ENCODE measurements around the gene CEP20. TPM values are rescaled to one million over a fixed set of nuclear protein-coding genes. Genes with fewer than 3 reads are reported as not detected.
A peak's percentile ranks its signal among the peaks of the same experiment; 100 is the strongest.

The CEP20 gene
- total RNA-seq, 1 experiment from 2014 or later: 85.1 TPM

GRCh38 chr16:15900357-15900756 is 12.0 kb upstream of the CEP20 start:
- no peak for DNase-seq (ENCODE audit: low spot score)
- in situ Hi-C loops (cut with HindIII; ENCODE audit: low sequenced_read_pairs): no loop called here

- DNase-seq (ENCODE audit: low spot score): no peak
- in situ Hi-C loops (cut with HindIII; ENCODE audit: low sequenced_read_pairs): loop anchor here (25.0 kb wide), 1 partner anchor 88 kb away; no protein-coding TSS in a partner anchor
Observed at GRCh38 chr16:15899538-15900100, 11.2 kb upstream of the CEP20 start.

DNA sequence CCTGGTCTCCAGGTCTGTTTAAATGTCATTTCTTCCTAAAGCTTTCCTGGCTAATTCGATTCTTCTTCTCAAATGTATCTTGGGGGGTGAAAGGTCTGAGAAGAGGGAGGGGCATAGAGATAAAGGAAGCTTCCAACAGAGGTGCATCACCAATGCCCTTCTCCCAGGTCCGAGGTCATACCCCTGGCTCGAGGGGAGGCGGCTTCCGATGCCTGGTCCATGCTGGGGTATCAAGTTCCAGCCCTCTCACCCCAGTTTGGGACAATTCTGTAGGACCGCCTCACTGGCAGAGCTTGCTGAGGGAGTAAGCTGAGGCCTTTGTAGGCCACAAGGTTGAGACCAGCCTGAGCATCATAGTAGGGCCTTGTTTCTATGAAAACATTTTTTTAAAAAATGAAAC is 10.3 kb upstream of the CEP20 start:
- in situ Hi-C loops (cut with HindIII; ENCODE audit: low sequenced_read_pairs): loop anchor here (25.0 kb wide), 1 partner anchor 89 kb away; no protein-coding TSS in a partner anchor

GRCh38 chr16:15897834-15898254 is 9.4 kb upstream of the CEP20 start:
- in situ Hi-C loops (cut with HindIII; ENCODE audit: low sequenced_read_pairs): loop anchor here (25.0 kb wide), 1 partner anchor 89 kb away; no protein-coding TSS in a partner anchor

More for the DNA sequence above, 10.3 kb upstream of the CEP20 start:
- DNase-seq (ENCODE audit: low spot score): no peak

DNA sequence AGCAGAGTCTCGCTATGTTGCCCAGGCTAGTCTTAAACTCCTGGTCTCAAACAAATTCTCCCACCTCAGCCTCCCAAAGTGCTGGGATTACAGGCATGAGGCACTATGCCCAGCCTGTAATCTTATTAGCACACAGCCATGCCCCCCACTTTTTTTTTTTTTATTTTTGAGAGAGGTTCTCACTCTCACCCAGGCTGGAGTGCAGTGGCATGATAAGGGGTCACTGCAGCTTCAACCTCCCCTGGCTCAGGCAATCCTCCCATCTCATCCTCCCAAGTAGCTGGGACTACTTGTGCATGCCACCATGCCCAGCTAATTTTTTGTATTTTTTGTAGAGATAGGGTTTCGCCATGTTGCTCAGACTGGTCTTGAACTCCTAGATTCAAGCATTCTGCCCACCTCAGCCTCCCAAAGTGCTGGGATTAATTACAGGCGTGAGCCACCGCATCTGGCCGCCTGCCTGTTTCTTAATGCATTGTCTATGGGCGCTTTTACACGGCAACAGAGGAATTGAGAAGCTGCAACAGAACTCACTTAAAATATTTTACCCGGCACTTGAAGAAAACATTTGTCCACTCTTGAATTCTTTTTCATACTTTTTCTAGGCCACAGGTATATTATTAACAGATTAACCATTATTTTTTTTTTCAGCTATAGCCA is 8.8 kb upstream of the CEP20 start:
- in situ Hi-C loops (cut with HindIII; ENCODE audit: low sequenced_read_pairs): loop anchor here (25.0 kb wide), 1 partner anchor 90 kb away; no protein-coding TSS in a partner anchor
- DNase-seq (ENCODE audit: low spot score): no peak

More at GRCh38 chr16:15897834-15898254, 9.4 kb upstream of the CEP20 start:
- DNase-seq (ENCODE audit: low spot score): no peak

GRCh38 chr16:15894571-15895374 is 6.4 kb upstream of the CEP20 start:
- no peak for DNase-seq (ENCODE audit: low spot score)
- in situ Hi-C loops (cut with HindIII; ENCODE audit: low sequenced_read_pairs): loop anchor here (25.0 kb wide), 1 partner anchor 93 kb away; no protein-coding TSS in a partner anchor

DNA sequence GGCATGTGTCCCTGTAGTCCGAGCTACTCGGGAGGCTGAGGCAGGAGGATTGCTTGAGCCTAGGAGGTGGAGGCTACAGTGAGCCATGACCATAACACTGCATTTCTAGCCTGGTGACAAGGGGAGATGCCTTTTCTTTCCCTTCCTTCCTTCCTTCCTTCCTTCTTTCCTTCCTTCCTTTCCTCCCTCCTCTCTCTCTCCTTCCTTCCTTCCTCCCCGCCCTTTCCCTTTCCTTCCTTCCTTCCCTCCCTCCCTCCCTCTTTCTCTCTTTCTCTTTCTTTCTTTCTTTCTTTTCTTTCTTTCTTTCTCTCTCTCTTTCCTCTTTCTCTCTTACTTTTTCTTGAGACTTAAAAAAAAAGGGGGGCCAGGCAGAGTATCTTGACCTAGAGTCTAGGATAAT is 3.1 kb upstream of the CEP20 start:
- no peak for DNase-seq (ENCODE audit: low spot score)
- in situ Hi-C loops (cut with HindIII; ENCODE audit: low sequenced_read_pairs): loop anchor here (25.0 kb wide), 1 partner anchor 96 kb away; no protein-coding TSS in a partner anchor

GRCh38 chr16:15887283-15887682 is 1.1 kb downstream of the CEP20 start:
- no peak for DNase-seq (ENCODE audit: low spot score)
- in situ Hi-C loops (cut with HindIII; ENCODE audit: low sequenced_read_pairs): loop anchor here (25.0 kb wide), 1 partner anchor 100 kb away; no protein-coding TSS in a partner anchor

DNA sequence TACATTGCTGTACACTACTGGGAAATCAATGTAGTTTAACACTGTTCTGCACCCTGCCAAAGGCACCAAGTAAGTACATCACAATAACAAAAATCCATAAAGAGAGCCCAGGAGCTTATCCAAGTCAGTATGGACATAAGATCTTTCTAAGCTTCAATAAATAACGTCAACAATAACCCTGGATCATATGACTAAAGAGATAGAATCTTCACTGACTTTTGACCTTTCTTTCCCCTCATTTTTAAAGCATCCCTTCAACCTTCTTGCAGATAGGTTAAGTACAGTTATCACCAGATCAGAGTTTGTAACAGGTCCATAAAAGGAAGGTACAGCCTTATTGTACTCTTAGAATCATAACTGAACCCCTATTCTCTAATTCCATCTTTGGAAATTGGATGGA is 2.3 kb downstream of the CEP20 start:
- in situ Hi-C loops (cut with HindIII; ENCODE audit: low sequenced_read_pairs): loop anchor here (25.0 kb wide), 1 partner anchor 101 kb away; no protein-coding TSS in a partner anchor
- DNase-seq (ENCODE audit: low spot score): no peak

DNA sequence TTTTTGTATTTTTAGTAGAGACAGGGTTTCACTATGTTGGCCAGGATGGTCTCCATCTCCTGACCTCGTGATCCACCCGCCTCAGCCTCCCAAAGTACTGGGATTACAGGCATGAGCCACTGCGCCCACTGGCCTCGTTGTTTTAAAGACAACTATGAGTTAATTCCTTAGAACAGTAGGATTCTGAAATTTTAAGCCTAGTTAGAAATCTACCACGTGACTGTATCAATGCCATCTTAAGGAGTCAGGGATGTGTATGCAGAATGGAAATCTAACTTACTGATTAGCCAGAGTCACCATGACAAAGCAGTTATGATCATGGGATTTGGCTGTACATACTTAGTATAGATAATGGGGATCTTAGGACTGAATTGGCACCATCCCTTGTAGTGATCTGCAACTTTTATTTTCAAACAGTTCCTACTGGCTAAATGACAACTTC is 2.8 kb downstream of the CEP20 start:
- in situ Hi-C loops (cut with HindIII; ENCODE audit: low sequenced_read_pairs): loop anchor here (25.0 kb wide), 1 partner anchor 102 kb away; no protein-coding TSS in a partner anchor

DNA sequence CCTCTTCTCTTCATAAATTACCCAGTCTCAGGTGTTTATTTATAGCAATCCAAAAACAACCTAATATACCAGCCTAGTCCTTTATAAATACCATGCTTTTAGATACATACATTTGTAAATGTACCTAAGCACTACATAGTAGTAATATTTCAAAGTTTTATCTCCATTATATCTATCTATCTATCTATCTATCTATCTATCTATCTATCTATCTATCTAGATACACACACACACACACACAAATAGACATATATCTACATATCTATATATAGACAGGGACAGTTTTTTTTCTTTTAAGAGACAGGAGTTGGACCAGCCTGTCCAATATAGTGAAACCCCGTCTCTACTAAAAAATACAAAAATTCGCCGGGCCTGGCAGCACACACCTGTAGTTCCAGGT is 5.8 kb downstream of the CEP20 start:
- DNase-seq (ENCODE audit: low spot score): no peak
- in situ Hi-C loops (cut with HindIII; ENCODE audit: low sequenced_read_pairs): loop anchor here (25.0 kb wide), 1 partner anchor 105 kb away; no protein-coding TSS in a partner anchor

More for the DNA sequence above, 2.8 kb downstream of the CEP20 start:
- no peak for DNase-seq (ENCODE audit: low spot score)

DNA sequence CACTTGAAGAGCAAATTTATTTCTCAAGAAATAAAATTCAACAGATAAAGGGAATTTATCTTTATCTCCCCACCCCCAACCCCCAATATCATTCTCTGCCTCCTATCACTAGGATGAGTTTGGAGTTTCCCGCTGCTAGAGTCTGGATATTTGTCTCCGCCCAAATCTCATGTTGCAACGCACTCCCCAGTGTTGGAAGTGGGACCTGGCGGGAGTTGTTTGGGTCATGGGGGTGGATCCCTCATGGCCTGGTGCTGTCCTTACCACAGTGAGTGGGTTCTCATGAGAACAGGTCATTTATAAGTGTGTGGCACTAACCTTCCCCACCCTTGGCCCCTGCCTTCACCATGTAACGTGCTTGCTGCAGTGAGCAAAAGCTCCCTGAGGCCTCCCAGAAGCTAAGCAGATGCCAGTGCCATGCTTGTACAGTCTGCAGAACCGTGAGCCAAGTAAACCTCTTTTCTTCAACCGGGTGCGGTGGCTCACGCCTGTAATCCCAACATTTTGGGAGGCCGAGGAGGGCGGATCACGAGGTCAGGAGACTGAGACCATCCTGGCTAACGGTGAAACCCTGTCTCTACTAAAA is 6.5 kb downstream of the CEP20 start:
- DNase-seq (ENCODE audit: low spot score): no peak
- in situ Hi-C loops (cut with HindIII; ENCODE audit: low sequenced_read_pairs): loop anchor here (25.0 kb wide), 1 partner anchor 105 kb away; no protein-coding TSS in a partner anchor

DNA sequence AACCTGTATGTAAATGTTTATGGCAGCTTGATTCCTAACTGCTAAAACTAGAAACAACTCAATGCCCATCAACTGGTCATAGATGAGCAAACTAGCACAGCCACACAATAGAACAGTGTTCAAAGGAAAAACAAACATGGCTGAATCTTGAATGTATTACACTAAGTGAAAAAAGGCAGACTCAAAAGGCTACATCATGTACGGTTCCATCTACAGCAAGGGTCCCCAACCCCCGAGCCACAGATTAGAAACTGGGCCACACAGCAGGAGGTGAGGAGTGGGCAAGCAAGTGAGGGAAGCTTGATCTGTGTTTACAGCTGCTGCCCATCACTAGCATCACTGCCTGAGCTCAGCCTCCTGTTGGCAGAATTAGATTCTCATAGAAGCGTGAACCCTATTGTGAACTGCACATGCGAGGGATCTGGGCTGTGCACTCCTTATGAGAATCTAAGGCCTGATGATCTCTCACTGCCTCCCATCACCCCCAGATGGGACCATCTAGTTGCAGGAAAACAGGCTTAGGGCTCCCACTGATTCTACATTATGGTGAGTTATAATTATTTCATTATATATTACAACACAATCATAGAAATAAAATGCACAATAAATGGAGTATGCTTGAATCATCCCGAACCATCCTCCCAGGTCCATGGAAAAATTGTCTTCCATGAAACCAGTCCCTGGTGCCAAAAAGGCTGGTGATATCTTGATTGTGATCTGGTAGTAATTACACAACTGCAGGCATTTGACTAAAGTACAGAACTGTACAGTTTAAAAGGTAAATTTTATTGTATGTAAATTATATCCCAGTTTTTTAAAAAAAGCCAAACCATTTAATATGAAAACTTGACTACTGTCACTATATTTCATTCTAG is 7.7 kb downstream of the CEP20 start:
- in situ Hi-C loops (cut with HindIII; ENCODE audit: low sequenced_read_pairs): loop anchor here (25.0 kb wide), 1 partner anchor 107 kb away; no protein-coding TSS in a partner anchor
- DNase-seq (ENCODE audit: low spot score): no peak

GRCh38 chr16:15879255-15879811 is 9.1 kb downstream of the CEP20 start:
- DNase-seq (ENCODE audit: low spot score): no peak
- in situ Hi-C loops (cut with HindIII; ENCODE audit: low sequenced_read_pairs): loop anchor here (25.0 kb wide), 1 partner anchor 108 kb away; no protein-coding TSS in a partner anchor

- no peak for DNase-seq (ENCODE audit: low spot score)
- in situ Hi-C loops (cut with HindIII; ENCODE audit: low sequenced_read_pairs): loop anchor here (25.0 kb wide), 1 partner anchor 111 kb away; no protein-coding TSS in a partner anchor
Observed at GRCh38 chr16:15876503-15876902, 11.9 kb downstream of the CEP20 start.

DNA sequence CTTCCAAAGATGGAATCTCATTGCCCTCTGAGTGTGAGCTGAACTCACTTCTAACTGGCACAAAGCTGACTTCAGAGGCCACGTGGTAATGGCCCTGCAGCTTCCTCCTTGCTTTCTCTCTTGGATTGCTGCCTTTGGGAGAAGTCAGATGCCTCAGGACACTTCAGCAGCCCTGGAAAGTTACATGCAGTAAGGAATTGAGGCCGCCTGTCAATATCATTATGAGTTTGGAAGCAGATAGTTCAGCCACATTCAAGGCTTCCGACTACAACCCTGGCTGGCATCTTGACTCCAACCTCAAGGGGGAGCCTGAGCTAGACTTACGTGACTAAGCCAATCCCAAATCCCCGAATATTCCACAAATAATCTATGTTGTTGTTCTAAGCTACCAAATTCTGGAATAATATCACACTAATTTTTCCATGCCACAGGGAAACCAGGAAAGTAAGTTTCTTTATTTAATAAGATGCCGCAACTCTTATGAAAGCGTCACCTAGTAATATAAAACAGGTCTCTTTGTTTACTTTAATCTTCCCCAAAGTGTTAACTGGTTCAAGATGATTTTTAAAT is 13.6 kb downstream of the CEP20 start:
- in situ Hi-C loops (cut with HindIII; ENCODE audit: low sequenced_read_pairs): loop anchor here (25.0 kb wide), 1 partner anchor 112 kb away; no protein-coding TSS in a partner anchor
- peak; percentile 52 for DNase-seq (ENCODE audit: low spot score)

- no peak for DNase-seq (ENCODE audit: low spot score)
- in situ Hi-C loops (cut with HindIII; ENCODE audit: low sequenced_read_pairs): no loop called here
Observed at GRCh38 chr16:15873737-15874136, 14.7 kb downstream of the CEP20 start.
